ENCODE measurements around the gene FOXL3. TPM values are rescaled to one million over a fixed set of nuclear protein-coding genes. Genes with fewer than 3 reads are reported as not detected.
A peak's percentile ranks its signal among the peaks of the same experiment; 100 is the strongest.

The FOXL3 gene
- polyA plus RNA-seq (2012; rRNA removed) = not detected in 2 replicates
- not detected in 2 replicates for polyA plus RNA-seq (2012; cell fraction: cytosol; rRNA removed)
- polyA plus RNA-seq (2012; cell fraction: nucleus; rRNA removed) = not detected in 2 replicates

GRCh38 chr7:289756-290553 is at the start of gene FOXL3:
FOXL3 (plus strand) TSS chr7:290170; CDS start chr7:290170, 0 bp downstream.
- Histone ChIP-seq H3K79me2 (ENCODE audit: insufficient read depth) (no peaks in the 10 kb centered on the region), H3K4me2 (no peak within 1 kb of the TSS), H3K9ac (no peak within 1 kb of the TSS), H3K4me1 (ENCODE audit: control insufficient read depth in 1 of 2, insufficient read depth in 2 of 2, low read depth in 1 of 2, low read length in 1 of 2) (no peaks in the 10 kb centered on the region), H3K4me3 (ENCODE audit: low read depth in 2 of 2, low read length in 1 of 2) (no peak within 1 kb of the TSS), H3K27ac (ENCODE audit: low read depth in 2 of 2, low read length in 1 of 2) (no peak within 1 kb of the TSS), H3K9me2 (no peaks in the 10 kb centered on the region), H3K36me3 (replicated peaks in 1 of 2; ENCODE audit: control insufficient read depth in 1 of 2, insufficient read depth in 2 of 2, low read length in 1 of 2) (no peaks in the 10 kb centered on the region), H2AFZ (ENCODE audit: low read depth) (no peak within 1 kb of the TSS), H3K27me3 (ENCODE audit: insufficient read depth) (peaks cover 98% of the 10 kb centered on the region), H4K20me1 (ENCODE audit: insufficient read depth) (peaks cover 2% of the 10 kb centered on the region; the same call in 1 of the 2 replicates), H3K9me3 (no peaks in the 10 kb centered on the region), H3F3A (replicated peaks; ENCODE audit: insufficient read depth) (no peaks in the 10 kb centered on the region)
- 14% methylated on average over 41 of the region's 79 CpGs for WGBS (ENCODE audit: low lambda C conversion rate)
- peak; percentile 52 for DNase-seq
- POLR2A ChIA-PET = no interaction called here
- TF ChIP-seq RAD21 (IDR thresholded peaks at IDR 0.05; ENCODE audit: low read length) (no peak), CTCF (IDR thresholded peaks at IDR 0.05) (no peak), FOSL2 (IDR thresholded peaks at IDR 0.05; ENCODE audit: borderline replicate concordance, low read depth) (no peak), EZH2phosphoT487 (IDR thresholded peaks at IDR 0.05; ENCODE audit: borderline replicate concordance, low read depth) (0 out of 2 replicates have a peak, but pooled peaks have one; percentile 42), RCOR1 (IDR thresholded peaks at IDR 0.05; ENCODE audit: low read length) (no peak), MEF2A (IDR thresholded peaks at IDR 0.05; ENCODE audit: borderline replicate concordance, low read depth) (no peak), REST (IDR thresholded peaks at IDR 0.05; ENCODE audit: low read depth, low read length) (no peak)
- CTCF ChIA-PET = interaction anchor here (1.0 to 2.7 kb wide), 3 partner anchors 8 to 23 kb away, joined by 3 to 10 read pairs (median 3); no protein-coding TSS in a partner anchor

GRCh38 chr7:240887-241421 is 49.0 kb upstream of the FOXL3 start:
- no peak overlapping the region for H3K9ac ChIP-seq
- WGBS (ENCODE audit: low lambda C conversion rate) = 69% methylated on average over 11 of the region's 16 CpGs
- H3K9me3 ChIP-seq = no peaks in the 10 kb centered on the region
- ChIA-PET POLR2A (no interaction called here), CTCF (interaction anchor here (1.2 kb wide), 1 partner anchor 23 kb away, joined by 3 read pairs; no protein-coding TSS in a partner anchor)
- no peaks in the 10 kb centered on the region for H3F3A ChIP-seq (replicated peaks; ENCODE audit: insufficient read depth)
- TF ChIP-seq USF2 (IDR thresholded peaks at IDR 0.05; ENCODE audit: borderline replicate concordance, low read depth, low read length) (no peak), YY1 (IDR thresholded peaks at IDR 0.05; ENCODE audit: low read depth) (no peak), POLR2AphosphoS5 (IDR thresholded peaks at IDR 0.05; ENCODE audit: low read depth, low read length) (no peak), MAX (IDR thresholded peaks at IDR 0.05; ENCODE audit: low read depth) (no peak), CHD2 (IDR thresholded peaks at IDR 0.05; ENCODE audit: low read length, partially characterized antibody) (no peak)
- no peaks in the 10 kb centered on the region for H3K27me3 ChIP-seq (ENCODE audit: insufficient read depth)
- no peaks in the 10 kb centered on the region for H3K79me2 ChIP-seq (ENCODE audit: insufficient read depth)
- no peaks in the 10 kb centered on the region for H3K9me2 ChIP-seq
- H2AFZ ChIP-seq (ENCODE audit: low read depth) = no peak overlapping the region
- peaks cover 0 to 5% of the 10 kb centered on the region in 2 experiments for H3K36me3 ChIP-seq (replicated peaks in 1 of 2; ENCODE audit: control insufficient read depth in 1 of 2, insufficient read depth in 2 of 2, low read length in 1 of 2)
- H4K20me1 ChIP-seq (ENCODE audit: insufficient read depth) = no peaks in the 10 kb centered on the region
- DNase-seq = no peak
- no peak overlapping the region for H3K27ac ChIP-seq (ENCODE audit: low read depth in 2 of 2, low read length in 1 of 2)
- no peak overlapping the region for H3K4me2 ChIP-seq
- H3K4me3 ChIP-seq (ENCODE audit: low read depth in 2 of 2, low read length in 1 of 2) = no peak overlapping the region
- H3K4me1 ChIP-seq (ENCODE audit: control insufficient read depth in 1 of 2, insufficient read depth in 2 of 2, low read depth in 1 of 2, low read length in 1 of 2) = no peaks in the 10 kb centered on the region
